Stimulated activated naive B cell treated with anti-CD40 and anti-IgM and Interleukin-4, amounts not matched to agents 10 μg/mL and 1 μg/mL and 100 μg/mL, for 72 hours (primary cell): Measurements from ENCODE around the gene QPRT.
A peak's percentile ranks its signal among the peaks of the same experiment; 100 is the strongest.
"Not testable (repeated sequence)": the region's sequence is repeated elsewhere in the genome, so short reads cannot be mapped to it uniquely, and the experiment has no call there.

Source experiments
- ATAC-seq, 2 donors: fragments of 150-1000 bp; cut with Tn5 transposase; replicated peaks; 2 replicates each; pipeline ENCODE4 v1.10.0; 2021; ENCODE audit warnings: moderate library complexity in 1 of 2
- DNase-seq: peaks from one replicate; pipeline ENCODE4 v3.0.0; 2021
- H3K27ac Mint-ChIP-seq: one replicate; pipeline ENCODE4 v1.8.0; 2022; ENCODE audit warnings: mild to moderate bottlenecking, mixed read lengths
- H3K27me3 Mint-ChIP-seq, 2 donors: one replicate each; pipeline ENCODE4 v1.8.0; 2022; ENCODE audit warnings: mixed read lengths in 2 of 2
- H3K36me3 Mint-ChIP-seq, 2 donors: one replicate each; pipeline ENCODE4 v1.8.0; 2022; ENCODE audit warnings: mixed read lengths in 2 of 2, mild to moderate bottlenecking in 1 of 2
- H3K4me1 Mint-ChIP-seq, 2 donors: one replicate each; pipeline ENCODE4 v1.8.0; 2022; ENCODE audit warnings: mixed read lengths in 2 of 2, mild to moderate bottlenecking in 1 of 2
- H3K4me3 Mint-ChIP-seq, 2 donors: one replicate each; pipeline ENCODE4 v1.8.0; 2022; ENCODE audit warnings: mild to moderate bottlenecking in 2 of 2, mixed read lengths in 2 of 2, moderate library complexity in 1 of 2
- H3K9me3 Mint-ChIP-seq, 2 donors: one replicate each; pipeline ENCODE4 v1.8.0; 2022; ENCODE audit warnings: mixed read lengths in 2 of 2, mild to moderate bottlenecking in 1 of 2

Gene QPRT

DNA sequence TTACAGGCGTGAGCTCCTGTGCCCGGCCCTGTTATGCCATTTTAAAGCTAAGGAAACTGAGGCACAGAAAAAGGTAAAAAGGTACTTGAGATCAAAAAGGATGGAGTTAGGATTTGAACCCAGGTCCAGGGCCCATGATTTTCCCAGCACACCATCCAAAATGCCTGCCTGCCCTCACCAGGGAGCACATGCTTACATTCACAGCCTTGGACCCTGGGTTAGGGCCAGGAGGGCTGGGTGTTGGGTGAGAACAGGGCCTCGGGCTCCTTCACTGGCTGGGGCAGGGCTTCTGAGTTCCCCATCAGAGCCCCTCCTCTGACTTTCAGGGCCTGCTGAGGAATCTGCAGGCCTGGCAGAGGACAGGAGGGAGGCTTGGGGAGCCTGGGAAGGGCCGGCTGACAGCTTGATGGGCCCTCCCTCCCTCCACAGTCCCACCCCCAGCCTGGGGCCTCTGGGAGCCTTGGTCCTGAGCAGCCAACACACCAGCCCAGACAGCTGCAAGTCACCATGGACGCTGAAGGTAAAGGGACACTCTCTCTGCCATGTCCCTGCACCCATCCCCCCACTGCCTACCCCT is at the start of gene QPRT:
Gene QPRT, plus strand, starts transcription at position 490 of the 577 bp plus-strand sequence. Its CDS starts 18 bp downstream, at position 508.
- Mint-ChIP-seq H3K4me1 (peaks cover 19 to 60% of the 10 kb centered on the region in 2 donors), H3K4me3 (peak within 1 kb of the TSS; percentile 84 to 86), H3K9me3 (no peaks in the 10 kb centered on the region), H3K36me3 (peaks cover 0 to 1% of the 10 kb centered on the region in 2 donors), H3K27ac (peak within 1 kb of the TSS; percentile 82), H3K27me3 (no peaks in the 10 kb centered on the region)
- no peak for DNase-seq
- ATAC-seq, result peak; percentile 49 to 62

DNA sequence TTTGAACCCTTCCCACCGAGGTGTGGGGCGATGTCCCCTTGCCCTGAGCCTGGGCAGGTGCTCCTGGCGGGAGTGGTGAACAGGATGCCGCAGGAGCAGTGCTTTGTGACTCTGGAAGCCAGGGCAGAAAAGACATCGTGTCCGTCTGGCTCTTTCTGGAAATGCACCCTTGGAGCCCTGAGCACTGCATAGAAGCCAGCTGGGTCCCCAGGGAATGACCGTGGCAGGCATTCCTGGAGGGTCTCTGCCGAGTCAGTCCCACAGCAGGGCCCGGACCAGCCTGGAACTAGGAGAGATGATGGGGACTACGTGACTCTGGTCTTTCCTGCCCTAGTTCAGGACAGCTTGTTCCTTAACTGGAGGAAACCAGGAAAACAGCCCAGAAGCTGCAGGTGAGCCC is 49.7 kb upstream of the QPRT start:
- ATAC-seq, H3K4me3 Mint-ChIP-seq, H3K9me3 Mint-ChIP-seq, H3K27me3 Mint-ChIP-seq, H3K36me3 Mint-ChIP-seq, DNase-seq: not testable (repeated sequence)
- Mint-ChIP-seq H3K27ac (peak overlapping the region; percentile 42), H3K4me1 (peaks cover 10 to 20% of the 10 kb centered on the region in 2 donors)

DNA sequence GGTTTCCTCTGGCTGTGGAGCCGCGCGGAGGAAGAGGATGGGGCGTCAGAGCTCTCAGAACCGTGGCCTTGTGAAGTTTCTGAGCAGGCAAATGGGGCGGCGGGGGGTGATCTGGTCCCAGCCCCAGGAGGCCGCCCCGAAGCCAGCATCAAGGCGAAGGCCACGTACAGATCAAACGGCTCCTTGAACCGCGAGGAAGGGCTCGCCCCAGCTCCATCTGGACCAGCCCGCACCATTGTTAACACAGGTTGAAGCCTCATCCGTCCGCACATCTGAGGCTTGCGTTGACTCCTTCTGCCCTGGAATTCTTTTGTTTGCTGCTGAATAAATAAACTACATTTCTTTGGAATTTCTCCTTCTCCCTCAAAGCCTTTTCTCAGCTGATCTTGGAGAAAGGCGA is 47.3 kb upstream of the QPRT start:
- H3K36me3 Mint-ChIP-seq, ATAC-seq, DNase-seq, H3K9me3 Mint-ChIP-seq, H3K27ac Mint-ChIP-seq, H3K27me3 Mint-ChIP-seq, H3K4me3 Mint-ChIP-seq: not testable (repeated sequence)
- H3K4me1 Mint-ChIP-seq, result peaks cover 10 to 14% of the 10 kb centered on the region in 2 donors

DNA sequence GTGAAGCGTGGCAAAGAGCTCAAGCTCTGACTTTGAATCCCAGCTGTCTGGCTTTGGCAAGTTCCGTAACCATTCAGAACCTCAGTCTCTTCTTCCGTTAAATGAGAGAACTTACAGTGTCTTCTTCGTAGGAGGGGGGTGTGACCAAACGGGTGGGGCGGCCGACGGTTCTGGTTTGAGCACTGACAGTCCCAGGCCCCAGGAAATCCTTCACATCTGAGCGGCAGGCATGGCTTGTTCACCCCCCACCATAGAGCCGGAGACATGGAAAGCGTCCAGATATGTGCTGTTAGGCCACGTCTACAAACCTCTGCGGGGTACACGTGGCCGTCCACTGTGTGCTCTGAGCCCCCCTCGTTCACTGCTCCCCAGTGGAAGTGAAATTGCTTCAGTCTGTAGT is 43.1 kb upstream of the QPRT start:
- ATAC-seq, DNase-seq, H3K27ac Mint-ChIP-seq, H3K36me3 Mint-ChIP-seq, H3K27me3 Mint-ChIP-seq, H3K9me3 Mint-ChIP-seq, H3K4me3 Mint-ChIP-seq: not testable (repeated sequence)
- peaks cover 5 to 14% of the 10 kb centered on the region in 2 donors for H3K4me1 Mint-ChIP-seq

GRCh38 chr16:29636368-29636767 is 42.6 kb upstream of the QPRT start:
- not testable (repeated sequence) for H3K9me3 Mint-ChIP-seq, H3K4me3 Mint-ChIP-seq, DNase-seq, H3K36me3 Mint-ChIP-seq, H3K27me3 Mint-ChIP-seq, H3K27ac Mint-ChIP-seq
- ATAC-seq, result peak; percentile 51 to 62
- H3K4me1 Mint-ChIP-seq, result peaks cover 5 to 18% of the 10 kb centered on the region in 2 donors

DNA sequence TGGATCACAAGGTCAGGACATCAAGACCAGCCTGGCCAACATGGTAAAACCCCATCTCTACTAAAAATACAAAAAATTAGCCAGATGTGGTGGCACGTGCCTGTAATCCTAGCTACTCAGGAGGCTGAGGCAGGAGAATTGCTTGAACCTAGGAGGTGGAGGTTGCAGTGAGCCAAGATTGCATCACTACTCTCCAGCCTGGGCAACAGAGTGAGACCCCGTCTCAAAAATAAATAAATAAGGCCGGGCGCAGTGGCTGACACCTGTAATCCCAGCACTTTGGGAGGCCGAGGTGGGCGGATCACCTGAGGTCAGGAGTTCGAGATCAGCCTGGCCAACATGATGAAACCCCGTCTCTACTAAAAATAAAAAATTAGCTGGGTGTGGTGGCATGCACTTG is 40.2 kb upstream of the QPRT start:
- not testable (repeated sequence) for DNase-seq, H3K27me3 Mint-ChIP-seq, H3K27ac Mint-ChIP-seq, ATAC-seq, H3K36me3 Mint-ChIP-seq, H3K4me3 Mint-ChIP-seq, H3K9me3 Mint-ChIP-seq
- H3K4me1 Mint-ChIP-seq, result peaks cover 14 to 36% of the 10 kb centered on the region in 2 donors

DNA sequence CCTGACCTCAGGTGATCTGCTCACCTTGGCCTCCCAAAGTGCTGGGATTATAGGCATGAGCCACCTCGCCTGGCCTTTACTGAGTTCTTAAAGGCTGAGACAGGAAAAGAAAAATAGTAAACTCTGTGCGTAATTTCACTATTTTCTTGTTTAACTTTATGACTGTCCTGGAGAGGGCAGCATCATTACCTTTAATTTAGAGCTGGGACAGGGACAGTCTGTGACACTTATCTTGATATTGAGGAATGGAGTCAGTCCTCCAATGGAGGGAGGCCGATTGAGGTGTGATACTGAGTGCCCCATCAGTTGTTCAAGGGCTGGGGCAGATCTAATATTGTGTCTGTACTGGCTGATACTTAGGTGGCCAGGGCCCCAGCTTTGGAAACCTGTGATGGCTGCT is 37.4 kb upstream of the QPRT start:
- Mint-ChIP-seq H3K9me3 (peaks cover 4 to 7% of the 10 kb centered on the region in 2 donors), H3K36me3 (peaks cover 3% of the 10 kb centered on the region in 2 donors), H3K27ac (peak overlapping the region; percentile 11), H3K4me1 (peaks cover 29 to 57% of the 10 kb centered on the region in 2 donors), H3K4me3 (peak overlapping the region in 1 of 2 donors; percentile 30), H3K27me3 (no peaks in the 10 kb centered on the region)
- no peak for DNase-seq
- ATAC-seq, result peak in 1 of 2 donors; percentile 8

GRCh38 chr16:29643596-29643995 is 35.4 kb upstream of the QPRT start:
- H3K4me3 Mint-ChIP-seq, result peak overlapping the region; percentile 1 to 34
- peak overlapping the region; percentile 99 for H3K27ac Mint-ChIP-seq
- no peaks in the 10 kb centered on the region for H3K27me3 Mint-ChIP-seq

GRCh38 chr16:29644338-29644857 is 34.6 kb upstream of the QPRT start:
- Mint-ChIP-seq H3K36me3 (peaks cover 3% of the 10 kb centered on the region in 2 donors), H3K4me1 (peaks cover 29 to 57% of the 10 kb centered on the region in 2 donors), H3K9me3 (peaks cover 4 to 7% of the 10 kb centered on the region in 2 donors), H3K27me3 (no peaks in the 10 kb centered on the region), H3K27ac (peak overlapping the region; percentile 99), H3K4me3 (peak overlapping the region; percentile 44 to 75)
- ATAC-seq, result peak; percentile 76 to 79
- peak; percentile 69 for DNase-seq

More at GRCh38 chr16:29643596-29643995, 35.4 kb upstream of the QPRT start:
- Mint-ChIP-seq H3K36me3 (peaks cover 3% of the 10 kb centered on the region in 2 donors), H3K4me1 (peaks cover 29 to 57% of the 10 kb centered on the region in 2 donors), H3K9me3 (peaks cover 4 to 7% of the 10 kb centered on the region in 2 donors)
- ATAC-seq, result no peak
- no peak for DNase-seq

DNA sequence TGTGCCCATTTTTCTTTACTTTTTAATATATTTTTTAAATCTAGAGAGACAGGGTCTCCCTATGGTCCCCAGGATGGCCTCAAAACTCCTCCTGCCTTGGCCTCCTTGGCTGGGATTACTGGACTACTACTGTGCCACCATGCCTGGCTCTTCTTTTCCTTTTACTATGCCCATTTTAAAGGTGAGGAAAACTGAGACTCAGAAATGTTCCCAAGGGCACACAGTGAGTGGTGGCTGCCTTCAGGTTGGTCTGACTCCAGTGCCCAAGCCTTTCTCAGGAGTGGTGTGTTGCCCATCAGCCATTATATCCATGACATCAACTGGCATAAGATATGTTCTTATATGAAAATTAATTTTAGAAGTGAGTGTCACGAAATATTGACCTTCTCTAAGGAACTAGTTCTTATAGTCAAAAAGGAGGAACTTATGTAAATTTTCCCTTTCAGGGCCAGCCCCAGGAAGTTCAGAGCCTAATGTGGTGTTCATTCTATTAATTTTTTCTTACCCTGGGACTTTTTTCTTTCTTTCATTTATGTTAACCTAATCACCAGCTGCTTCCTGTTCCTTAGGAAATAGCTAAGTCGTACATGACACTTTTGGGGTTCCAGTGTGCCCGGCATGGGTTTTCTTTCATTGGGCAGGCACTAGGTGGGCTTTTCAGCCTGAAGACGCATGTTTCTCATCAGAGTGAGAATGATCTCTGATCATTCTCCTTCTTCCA is 33.8 kb upstream of the QPRT start:
- Mint-ChIP-seq H3K4me1 (peaks cover 34 to 64% of the 10 kb centered on the region in 2 donors), H3K27me3 (no peaks in the 10 kb centered on the region), H3K36me3 (peaks cover 3% of the 10 kb centered on the region in 2 donors), H3K27ac (peak overlapping the region; percentile 99), H3K9me3 (peaks cover 4 to 7% of the 10 kb centered on the region in 2 donors), H3K4me3 (peak overlapping the region; percentile 73 to 75)
- ATAC-seq (peak; percentile 71 to 77), DNase-seq (no peak)

- Mint-ChIP-seq H3K27ac (peak overlapping the region; percentile 99), H3K9me3 (peaks cover 4 to 7% of the 10 kb centered on the region in 2 donors), H3K27me3 (no peaks in the 10 kb centered on the region), H3K4me1 (peaks cover 33 to 63% of the 10 kb centered on the region in 2 donors), H3K4me3 (peak overlapping the region; percentile 60 to 68), H3K36me3 (peaks cover 3% of the 10 kb centered on the region in 2 donors)
- peak; percentile 69 for DNase-seq
- peak; percentile 64 to 70 for ATAC-seq
These were observed 33.2 kb upstream of the QPRT start for GRCh38 chr16:29645694-29646187.

DNA sequence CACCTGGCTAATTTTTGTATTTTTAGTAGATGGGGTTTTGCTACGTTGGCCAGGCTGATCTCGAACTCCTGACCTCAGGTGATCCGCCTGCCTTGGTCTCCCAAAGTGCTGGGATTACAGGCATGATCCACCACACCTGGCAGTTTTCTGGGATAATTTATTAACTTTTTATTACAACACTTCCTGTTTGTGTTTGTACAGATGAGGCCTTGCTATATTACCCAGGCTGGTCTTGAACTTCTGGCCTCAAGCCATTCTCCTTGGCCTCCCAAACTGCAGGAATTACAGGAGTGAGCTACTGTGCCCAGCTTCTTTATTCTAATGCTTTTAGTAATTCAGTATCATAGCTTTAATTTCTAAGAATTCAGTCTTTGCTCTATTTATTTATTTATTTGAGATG is 32.0 kb upstream of the QPRT start:
- Mint-ChIP-seq H3K9me3 (peaks cover 4 to 7% of the 10 kb centered on the region in 2 donors), H3K4me1 (peaks cover 31 to 52% of the 10 kb centered on the region in 2 donors), H3K36me3 (peaks cover 3% of the 10 kb centered on the region in 2 donors), H3K27ac (peak overlapping the region; percentile 31), H3K4me3 (no peak overlapping the region), H3K27me3 (no peaks in the 10 kb centered on the region)
- ATAC-seq, result no peak
- no peak for DNase-seq

DNA sequence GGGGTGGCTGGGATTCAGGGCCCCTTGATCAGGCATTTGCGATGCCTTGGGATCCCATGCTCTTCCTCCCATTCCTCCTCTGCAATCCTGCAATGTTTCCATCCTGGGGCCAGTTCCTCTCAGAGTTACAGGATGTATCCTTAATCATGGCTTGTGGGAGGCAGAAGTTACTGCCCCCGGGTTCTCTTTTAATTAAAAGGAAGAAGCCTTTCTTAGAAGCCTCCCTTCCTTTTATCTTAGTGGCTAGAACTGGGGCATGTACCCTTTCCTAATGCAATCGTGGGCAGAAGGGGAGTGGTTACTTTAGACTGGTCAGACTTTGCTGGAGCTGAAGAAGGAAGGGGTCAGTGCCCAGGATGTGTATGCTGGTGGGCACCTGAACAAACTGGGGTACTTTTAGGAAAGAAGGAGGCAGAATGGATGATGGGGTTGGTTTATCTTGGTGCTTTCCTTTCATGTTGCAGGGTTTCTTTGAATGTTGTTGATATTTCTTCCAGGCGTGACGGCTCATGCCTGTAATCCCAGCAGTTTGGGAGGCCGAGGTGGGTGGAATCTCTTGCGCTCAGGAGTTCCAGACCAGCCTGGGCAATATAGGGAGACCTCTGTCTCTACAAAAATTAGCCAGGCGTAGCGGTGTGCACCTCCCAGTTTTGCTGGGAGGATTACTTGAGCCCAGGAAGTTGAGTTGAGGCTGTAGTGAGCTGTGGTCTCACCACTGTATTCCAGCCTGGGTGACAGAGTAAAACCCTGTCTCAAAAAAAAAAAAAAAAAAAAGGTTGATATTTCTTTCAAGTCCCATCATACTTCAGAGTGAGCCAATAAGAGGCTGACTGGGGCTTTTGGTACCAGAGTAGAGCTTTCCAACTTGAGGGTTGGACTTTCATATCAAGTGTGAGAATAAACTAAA is 29.1 kb upstream of the QPRT start:
- peaks cover 29 to 52% of the 10 kb centered on the region in 2 donors for H3K4me1 Mint-ChIP-seq
- no peak overlapping the region for H3K4me3 Mint-ChIP-seq
- H3K27ac Mint-ChIP-seq, result no peak overlapping the region
- no peaks in the 10 kb centered on the region for H3K27me3 Mint-ChIP-seq
- ATAC-seq, result no peak
- no peak for DNase-seq
- H3K9me3 Mint-ChIP-seq, result peaks cover 4 to 7% of the 10 kb centered on the region in 2 donors
- H3K36me3 Mint-ChIP-seq, result no peaks in the 10 kb centered on the region

DNA sequence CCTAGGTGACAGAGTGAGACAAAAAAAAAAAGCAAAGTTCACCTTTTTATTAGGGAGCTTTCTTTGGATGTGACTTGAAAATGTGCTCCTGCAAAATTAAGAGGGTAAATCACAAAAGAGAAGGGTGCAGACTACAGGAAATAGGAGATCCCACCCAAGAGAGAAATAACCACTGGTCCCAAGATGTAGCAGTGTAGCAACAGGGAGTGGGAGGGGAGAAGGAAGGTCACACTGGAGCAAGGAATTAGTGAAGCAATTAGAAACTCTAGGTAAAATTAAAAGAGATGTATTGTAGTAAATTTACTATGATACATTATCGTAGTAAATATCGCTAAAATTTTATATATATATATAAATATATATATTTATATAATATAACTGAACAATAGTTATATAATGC is 28.2 kb upstream of the QPRT start:
- ATAC-seq (no peak), DNase-seq (no peak)
- Mint-ChIP-seq H3K9me3 (peaks cover 0 to under 1% of the 10 kb centered on the region in 2 donors), H3K4me3 (no peak overlapping the region), H3K27ac (no peak overlapping the region), H3K36me3 (no peaks in the 10 kb centered on the region), H3K4me1 (peaks cover 25 to 48% of the 10 kb centered on the region in 2 donors), H3K27me3 (no peaks in the 10 kb centered on the region)
